Hepatic stellate cell (primary cell): ENCODE data around the gene CLEC16A.

Experiments
- DNase-seq: peaks from one replicate; pipeline ENCODE4 v3.0.0; 2011; ENCODE audit warnings: low spot score

The CLEC16A gene

GRCh38 chr16:11084484-11084875 is 140.1 kb downstream of the CLEC16A start:
- DNase-seq: peak; percentile 79

GRCh38 chr16:11084876-11085485 is 140.6 kb downstream of the CLEC16A start:
- no peak for DNase-seq

GRCh38 chr16:11085916-11086315 is 141.6 kb downstream of the CLEC16A start:
- no peak for DNase-seq

GRCh38 chr16:11087691-11088073 is 143.3 kb downstream of the CLEC16A start:
- no peak for DNase-seq

GRCh38 chr16:11088074-11088730 is 143.8 kb downstream of the CLEC16A start:
- DNase-seq: no peak

GRCh38 chr16:11088831-11089230 is 144.5 kb downstream of the CLEC16A start:
- no peak for DNase-seq

- peak; percentile 72 for DNase-seq
Measured at GRCh38 chr16:11089504-11090124, 145.2 kb downstream of the CLEC16A start.

- no peak for DNase-seq
Measured at GRCh38 chr16:11090232-11090631, 145.9 kb downstream of the CLEC16A start.

- no peak for DNase-seq
Measured at GRCh38 chr16:11091021-11091785, 146.8 kb downstream of the CLEC16A start.

- DNase-seq: no peak
Measured at GRCh38 chr16:11092788-11093571, 148.6 kb downstream of the CLEC16A start.

GRCh38 chr16:11093572-11094074 is 149.3 kb downstream of the CLEC16A start:
- DNase-seq: no peak

GRCh38 chr16:11094075-11094856 is 149.9 kb downstream of the CLEC16A start:
- no peak for DNase-seq

GRCh38 chr16:11094857-11095565 is 150.6 kb downstream of the CLEC16A start:
- DNase-seq: no peak

- DNase-seq: no peak
Measured at GRCh38 chr16:11095935-11096334, 151.6 kb downstream of the CLEC16A start.

GRCh38 chr16:11097094-11097786 is 152.9 kb downstream of the CLEC16A start:
- DNase-seq: no peak

- no peak for DNase-seq
Measured at GRCh38 chr16:11097787-11098167, 153.4 kb downstream of the CLEC16A start.

GRCh38 chr16:11098601-11099390 is 154.4 kb downstream of the CLEC16A start:
- no peak for DNase-seq

GRCh38 chr16:11099672-11100205 is 155.4 kb downstream of the CLEC16A start:
- no peak for DNase-seq
